Jurkat, Clone E6-1 (cell line): ENCODE data around the gene FAM234A.
A peak's percentile ranks its signal among the peaks of the same experiment; 100 is the strongest.
"Not testable (repeated sequence)": the region's sequence is repeated elsewhere in the genome, so short reads cannot be mapped to it uniquely, and the experiment has no call there.

ENCODE experiments used
- DNase-seq: peaks from one replicate; pipeline ENCODE4 v3.0.0-alpha.2; 2011; ENCODE audit warnings: low read depth, low spot score
- H3K4me3 ChIP-seq: 2 replicates; pipeline ENCODE4 v1.5.1; 2011; ENCODE audit warnings: mild to moderate bottlenecking, low read length, control low read depth, moderate library complexity

The FAM234A gene

GRCh38 chr16:228852-229730 is 5.5 kb upstream of the FAM234A start, which contains the start of gene LUC7L:
LUC7L (minus strand) TSS chr16:229449; CDS start chr16:229339, 110 bp downstream.
- peak within 1 kb of the TSS; percentile 98 for H3K4me3 ChIP-seq
- DNase-seq = peak; percentile 81

- H3K4me3 ChIP-seq = peak overlapping the region; percentile 98
- no peak for DNase-seq
These were observed 4.8 kb upstream of the FAM234A start for GRCh38 chr16:229731-230281.

- not testable (repeated sequence) for DNase-seq, H3K4me3 ChIP-seq
These were observed 4.3 kb upstream of the FAM234A start for GRCh38 chr16:230351-230750.

GRCh38 chr16:230949-231348 is 3.7 kb upstream of the FAM234A start:
- no peak overlapping the region for H3K4me3 ChIP-seq
- no peak for DNase-seq

GRCh38 chr16:239948-240277 is 5.3 kb downstream of the FAM234A start:
- DNase-seq = no peak
- no peak overlapping the region for H3K4me3 ChIP-seq

GRCh38 chr16:240559-240958 is 5.9 kb downstream of the FAM234A start:
- H3K4me3 ChIP-seq = no peak overlapping the region
- DNase-seq = no peak

GRCh38 chr16:242281-242680 is 7.7 kb downstream of the FAM234A start:
- H3K4me3 ChIP-seq = no peak overlapping the region
- no peak for DNase-seq

GRCh38 chr16:243348-243747 is 8.7 kb downstream of the FAM234A start:
- no peak overlapping the region for H3K4me3 ChIP-seq

GRCh38 chr16:245105-245504 is 10.5 kb downstream of the FAM234A start:
- no peak overlapping the region for H3K4me3 ChIP-seq
- no peak for DNase-seq

More at GRCh38 chr16:243348-243747, 8.7 kb downstream of the FAM234A start:
- DNase-seq = no peak

GRCh38 chr16:247027-247426 is 12.4 kb downstream of the FAM234A start:
- H3K4me3 ChIP-seq = no peak overlapping the region
- no peak for DNase-seq

GRCh38 chr16:249431-249830 is 14.8 kb downstream of the FAM234A start:
- no peak for DNase-seq
- H3K4me3 ChIP-seq = no peak overlapping the region

GRCh38 chr16:252366-253337 is 18.0 kb downstream of the FAM234A start:
- no peak for DNase-seq
- no peak overlapping the region for H3K4me3 ChIP-seq

- H3K4me3 ChIP-seq = no peak overlapping the region
- DNase-seq = no peak
These were observed 19.2 kb downstream of the FAM234A start for GRCh38 chr16:253833-254232.

- DNase-seq = no peak
- H3K4me3 ChIP-seq = no peak overlapping the region
These were observed 19.8 kb downstream of the FAM234A start for GRCh38 chr16:254461-254860.

GRCh38 chr16:255183-255582 is 20.6 kb downstream of the FAM234A start:
- H3K4me3 ChIP-seq = no peak overlapping the region
- DNase-seq = no peak

GRCh38 chr16:258091-258490 is 23.5 kb downstream of the FAM234A start:
- not testable (repeated sequence) for DNase-seq

GRCh38 chr16:259226-259625 is 24.6 kb downstream of the FAM234A start:
- no peak overlapping the region for H3K4me3 ChIP-seq
- no peak for DNase-seq

More at GRCh38 chr16:258091-258490, 23.5 kb downstream of the FAM234A start:
- H3K4me3 ChIP-seq = not testable (repeated sequence)

- no peak overlapping the region for H3K4me3 ChIP-seq
- no peak for DNase-seq
These were observed 25.2 kb downstream of the FAM234A start for GRCh38 chr16:259814-260253.

GRCh38 chr16:260326-260725 is 25.7 kb downstream of the FAM234A start:
- no peak overlapping the region for H3K4me3 ChIP-seq
- DNase-seq = no peak
